GM21528 (cell line): Measurements from ENCODE around the gene PRADC1.

Source experiments
- ATAC-seq: cut with Tn5 transposase; IDR thresholded peaks from one replicate; pipeline ENCODE4 v1.9.1; 2021; ENCODE audit warnings: mild to moderate bottlenecking, moderate library complexity; ENCODE audit not compliant: unreplicated experiment, low FRiP score

The PRADC1 gene

GRCh38 chr2:73238149-73238548 lies 5.1 kb upstream of the PRADC1 start:
- no peak for ATAC-seq

DNA sequence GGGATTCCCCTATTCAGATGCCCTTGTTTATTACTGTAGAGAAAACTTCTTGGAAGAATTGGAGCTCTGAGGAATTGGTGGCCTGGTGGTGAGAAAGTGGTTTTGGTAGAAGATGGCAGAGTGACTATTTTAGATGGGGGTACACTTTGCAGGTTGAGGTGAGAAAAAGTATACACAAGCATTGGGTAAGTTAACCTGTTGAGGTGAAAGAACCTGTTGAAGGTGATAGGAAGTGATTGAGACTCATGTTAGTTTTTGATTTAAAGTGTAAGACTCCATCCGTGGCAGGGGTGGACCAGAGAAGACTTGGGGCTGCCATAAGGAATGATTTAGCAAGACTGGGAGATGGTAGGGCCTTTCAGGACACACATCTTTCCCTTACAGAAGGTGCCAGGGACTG lies 4.1 kb upstream of the PRADC1 start:
- no peak for ATAC-seq

- ATAC-seq = no peak
Observed at GRCh38 chr2:73235315-73236028, 2.4 kb upstream of the PRADC1 start.

- ATAC-seq = peak; percentile 68
Observed at GRCh38 chr2:73233932-73234832, 1.1 kb upstream of the PRADC1 start, which contains the start of gene CCT7. TSS of gene CCT7 (plus strand) at chr2:73234308. CDS start at chr2:73234379, 71 bp downstream.

- peak; percentile 17 for ATAC-seq
Observed at GRCh38 chr2:73232403-73233153, 461 bp downstream of the PRADC1 start.

- ATAC-seq = no peak
Observed at GRCh38 chr2:73228631-73229030, 4.4 kb downstream of the PRADC1 start.

DNA sequence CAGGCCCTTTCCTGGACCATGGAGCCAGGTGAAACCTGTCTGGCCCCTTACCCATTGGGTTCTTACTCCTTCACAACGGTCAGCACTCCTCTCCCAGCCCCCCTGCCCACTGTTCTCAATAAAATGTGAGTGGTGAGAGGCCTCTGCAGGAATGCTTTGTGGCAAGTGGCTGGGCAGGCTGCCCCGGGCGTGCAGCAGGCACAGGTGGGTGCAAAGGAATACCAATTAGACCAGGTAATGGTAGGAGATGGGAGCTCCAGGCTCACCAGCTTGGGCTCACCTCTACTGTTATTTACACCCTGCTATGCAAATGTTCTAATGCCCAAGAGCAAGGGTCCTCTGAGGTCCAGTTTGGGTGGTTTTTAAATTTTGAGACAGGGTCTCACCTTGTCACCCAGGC lies 6.0 kb downstream of the PRADC1 start:
- ATAC-seq = no peak

DNA sequence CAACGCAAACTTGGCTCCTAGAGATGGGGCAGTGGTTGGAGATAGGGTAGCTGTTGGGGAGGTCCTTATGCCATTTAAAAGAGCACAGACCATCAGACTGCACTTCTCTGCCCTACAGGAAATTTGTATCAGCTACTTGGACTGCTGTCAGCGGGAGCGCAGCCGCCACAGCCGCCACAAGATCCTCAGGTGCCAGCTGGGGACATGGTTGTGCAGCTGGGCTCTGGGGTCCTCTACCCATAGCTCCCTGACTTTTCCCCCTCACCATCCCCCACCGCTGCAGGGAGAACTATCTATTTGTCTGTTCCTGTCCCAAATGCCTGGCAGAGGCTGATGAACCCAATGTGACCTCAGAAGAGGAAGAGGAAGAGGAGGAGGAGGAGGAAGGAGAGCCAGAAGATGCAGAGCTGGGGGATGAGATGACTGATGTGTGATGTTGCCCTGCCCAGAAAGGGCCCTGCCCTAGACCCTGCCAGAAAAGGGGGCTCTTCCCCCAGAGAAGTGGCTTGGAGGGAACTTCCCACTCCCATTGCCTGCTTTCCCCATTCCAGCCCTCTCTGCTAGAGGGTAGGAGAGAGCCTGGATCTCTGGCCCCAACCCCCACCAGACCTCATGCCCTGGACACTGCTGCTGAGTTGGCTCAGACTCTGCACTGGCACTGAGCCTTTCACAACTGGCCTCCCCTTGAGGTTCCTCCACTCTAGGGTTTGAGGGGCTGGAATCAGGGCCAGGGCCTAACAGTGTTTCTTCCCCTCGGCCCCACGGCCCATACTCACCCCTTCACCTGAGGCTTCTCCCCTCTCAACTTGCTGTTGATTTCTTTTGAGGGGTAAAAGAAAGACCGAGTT lies 7.3 kb downstream of the PRADC1 start:
- ATAC-seq = no peak

DNA sequence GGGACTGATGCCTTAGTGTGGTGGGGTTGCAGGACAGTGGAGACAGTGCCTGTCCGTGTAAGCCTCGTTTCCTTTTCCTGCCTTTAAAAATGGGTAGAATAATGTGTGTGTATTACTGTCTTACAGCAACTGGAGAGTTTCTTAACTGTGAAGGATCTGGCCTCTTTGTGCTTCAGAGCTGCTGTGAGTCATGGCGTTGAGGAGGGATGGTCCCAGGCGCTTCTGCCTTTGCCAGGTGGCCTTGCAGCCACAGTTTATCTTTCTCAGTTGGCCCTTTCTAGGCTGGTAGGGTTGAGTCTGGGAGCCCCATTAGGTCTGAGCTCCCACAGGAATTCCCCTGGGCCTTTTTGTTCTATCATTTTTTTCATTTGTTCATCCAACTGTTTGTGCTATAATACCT lies 9.2 kb downstream of the PRADC1 start:
- ATAC-seq = no peak

- no peak for ATAC-seq
Observed at GRCh38 chr2:73218298-73218697, 14.7 kb downstream of the PRADC1 start.

- no peak for ATAC-seq
Observed at GRCh38 chr2:73217826-73218225, 15.2 kb downstream of the PRADC1 start.

GRCh38 chr2:73217160-73217559 lies 15.9 kb downstream of the PRADC1 start:
- ATAC-seq = no peak

DNA sequence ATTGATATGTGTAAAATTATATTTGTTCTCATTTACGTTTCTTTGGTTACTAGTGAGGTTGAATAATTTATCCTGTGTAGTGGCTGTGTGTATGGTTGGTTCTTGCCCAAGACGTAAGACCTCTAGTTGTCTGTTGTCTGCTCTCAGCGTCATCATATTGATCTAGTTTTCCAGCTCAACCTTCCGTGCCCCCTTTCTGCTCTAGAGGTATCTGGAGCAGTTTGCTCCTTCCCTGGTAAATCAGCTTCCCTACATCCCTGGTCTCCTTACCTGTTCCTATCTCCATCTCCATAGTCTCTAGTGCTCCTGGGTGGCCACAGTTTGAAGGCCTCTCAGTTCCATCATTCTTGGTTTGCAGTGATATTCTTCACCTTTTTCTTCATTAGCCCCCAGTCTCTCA lies 17.8 kb downstream of the PRADC1 start:
- no peak for ATAC-seq

GRCh38 chr2:73214120-73215035 lies 18.7 kb downstream of the PRADC1 start, which contains the start of gene SMYD5:
TSS of gene SMYD5 (plus strand) at chr2:73214245. CDS start at chr2:73214267, 22 bp downstream.
- ATAC-seq = peak; percentile 95

GRCh38 chr2:73212448-73213176 lies 20.4 kb downstream of the PRADC1 start:
- peak; percentile 65 for ATAC-seq

GRCh38 chr2:73212098-73212447 lies 21.0 kb downstream of the PRADC1 start:
- ATAC-seq = no peak

- no peak for ATAC-seq
Observed at GRCh38 chr2:73210696-73211095, 22.3 kb downstream of the PRADC1 start.

DNA sequence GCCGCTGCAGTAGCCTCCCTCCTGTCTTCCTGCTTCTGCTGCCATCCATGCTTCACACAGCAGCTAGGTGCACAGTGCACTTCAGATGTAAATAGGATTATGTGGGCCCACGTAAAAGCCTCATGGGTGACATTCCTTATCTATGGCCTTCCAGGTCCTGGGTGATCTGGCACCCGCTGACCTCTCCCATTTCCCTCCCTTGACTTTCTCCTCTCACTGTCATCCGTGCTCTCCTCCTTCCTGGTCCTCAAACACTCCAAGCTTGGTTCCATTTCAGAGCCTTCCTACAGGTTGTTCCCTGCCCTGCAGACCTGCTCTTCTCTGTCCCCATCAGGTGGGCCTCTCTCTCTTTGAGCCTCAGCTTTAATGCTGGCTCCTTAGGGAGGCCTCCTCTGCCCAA lies 23.0 kb downstream of the PRADC1 start:
- ATAC-seq = no peak
